Right lobe of liver (tissue), 6 donors: ENCODE data around the gene IQSEC1. TPM values are rescaled to one million over a fixed set of nuclear protein-coding genes. Genes with fewer than 3 reads are reported as not detected.

Experiments
- ATAC-seq, 4 donors: fragments of 200-7000 bp; cut with Tn5 transposase; one replicate each; pipeline ENCODE4 v1.9.1; 2020; ENCODE audit warnings: mild to moderate bottlenecking in 4 of 4, moderate library complexity in 4 of 4
- DNase-seq, 3 donors: peaks; one replicate each; pipeline ENCODE4 v3.0.0-alpha.2; 2020
- H3K27ac ChIP-seq, 3 donors: fragments of 200-600 bp; one replicate each; pipeline ENCODE4 v1.8.0; 2022
- H3K27me3 ChIP-seq, 2 donors: fragments of 200-600 bp; one replicate each; pipeline ENCODE4 v1.8.0; 2022
- H3K36me3 ChIP-seq, 4 donors: fragments of 200-600 bp; sonication (generic) in 1 of 4; one replicate each; pipeline versions ENCODE4 v1.5.1 to v1.8.0; 2017 to 2022; ENCODE audit warnings: control low read depth in 1 of 4
- H3K4me1 ChIP-seq, 4 donors: fragments of 200-600 bp; sonication (generic) in 1 of 4; one replicate each; pipeline versions ENCODE4 v1.5.1 to v1.8.0; 2017 to 2022; ENCODE audit warnings: control low read depth in 1 of 4
- H3K4me3 ChIP-seq, 3 donors: fragments of 200-600 bp; one replicate each; pipeline ENCODE4 v1.8.0; 2022
- H3K9me3 ChIP-seq, 4 donors: fragments of 200-600 bp; sonication (generic) in 1 of 4; one replicate each; pipeline versions ENCODE4 v1.5.1 to v1.8.0; 2017 to 2022; ENCODE audit warnings: control low read depth in 1 of 4
- CTCF ChIP-seq, 4 donors: fragments of 200-600 bp in 3 of 4; fragments of 450-650 bp in 1 of 4; IDR thresholded peaks; one replicate each; pipeline versions ENCODE4 v1.5.1 to v1.8.0; 2016 to 2022; ENCODE audit warnings: antibody characterized with exemption in 4 of 4, mild to moderate bottlenecking in 2 of 4
- POLR2A ChIP-seq: fragments of 450-650 bp; IDR thresholded peaks from one replicate; pipeline ENCODE4 v1.6.1; 2017; ENCODE audit warnings: antibody characterized with exemption, mild to moderate bottlenecking
- WGBS: methylation state at CpG from one replicate; pipeline ENCODE4 v1.1.6; 2018; ENCODE audit warnings: low coverage, low lambda C conversion rate; ENCODE audit not compliant: insufficient coverage; ENCODE audit errors: missing lambda C conversion rate; 5-methylcytosine and 5-hydroxymethylcytosine counted together
- intact Hi-C, 2 donors: fragments of 100-400 bp; cut with DNase I; formaldehyde crosslinking; loops; one replicate each; pipeline versions ENCODE4 v1.11.2 to v1.14.1; 2022
- total RNA-seq, 6 experiments: library from RNA; depleted of rRNA in 2 of 6; stranded (reverse); fragments of >200 nt in 2 of 6; fragmentation: NEBNext Ultra II Directional in 3 of 6; extraction: Animal tissue kit (Norgen Biotek cat#: 25700) in 3 of 6; gene quantifications; one replicate each; pipeline versions ENCODE4 v1.1.0 to v1.2.4, GENCODE V29; 2016 to 2023
- donor health status: DM: no; HTN: yes; CAD: no.
- donor health status: DM: no; HTN: no; CAD: no.
- donor health status: DM: no; HTN: no; CAD: no.
- donor health status: DM: no; HTN: yes; CAD: no.
- donor health status: DM: no; HTN: yes; CAD: no.

Gene IQSEC1
- total RNA-seq, 6 experiments from 2014 or later, result 32.1 to 61.3 (median 48.9) TPM

GRCh38 chr3:12893247-12893646 is 180.0 kb downstream of the IQSEC1 start:
- Histone ChIP-seq H3K9me3 (no peaks in the 10 kb centered on the region), H3K27me3 (no peaks in the 10 kb centered on the region), H3K27ac (no peak overlapping the region), H3K4me3 (no peak overlapping the region), H3K36me3 (no peaks in the 10 kb centered on the region), H3K4me1 (peaks cover 0 to 16% (median 2%) of the 10 kb centered on the region in 4 donors)
- WGBS, result 38% methylated on average over 2 of the region's 2 CpGs
- no peak for TF ChIP-seq CTCF (IDR thresholded peaks at IDR 0.05)
- ATAC-seq (no peak), DNase-seq (peak in 2 of 3 donors; percentile 3 to 19)
- intact Hi-C loops, result no loop called here

GRCh38 chr3:12892840-12893189 is 180.4 kb downstream of the IQSEC1 start:
- intact Hi-C loops, result no loop called here
- Histone ChIP-seq H3K27me3 (no peaks in the 10 kb centered on the region), H3K36me3 (no peaks in the 10 kb centered on the region), H3K4me1 (peaks cover 0 to 16% (median 2%) of the 10 kb centered on the region in 4 donors), H3K9me3 (no peaks in the 10 kb centered on the region), H3K27ac (no peak overlapping the region), H3K4me3 (no peak overlapping the region)
- DNase-seq (peak in 1 of 3 donors; percentile 6), ATAC-seq (no peak)
- WGBS, result 54% methylated on average over 3 of the region's 3 CpGs
- TF ChIP-seq POLR2A (no peak), CTCF (IDR thresholded peaks at IDR 0.05) (no peak)

GRCh38 chr3:12891985-12892839 is 181.0 kb downstream of the IQSEC1 start:
- peak overlapping the region in 1 of 3 donors; percentile 14 for H3K4me3 ChIP-seq

GRCh38 chr3:12891391-12891984 is 181.7 kb downstream of the IQSEC1 start:
- Histone ChIP-seq H3K4me1 (peaks cover 0 to 16% (median 2%) of the 10 kb centered on the region in 4 donors), H3K27ac (no peak overlapping the region), H3K36me3 (no peaks in the 10 kb centered on the region), H3K27me3 (no peaks in the 10 kb centered on the region), H3K4me3 (peak overlapping the region in 1 of 3 donors; percentile 14), H3K9me3 (no peaks in the 10 kb centered on the region)
- ATAC-seq, result peak in 3 of 4 donors; percentile 17 to 31 (median 19)
- intact Hi-C loops, result no loop called here
- peak in 1 of 3 donors; percentile 13 for DNase-seq
- TF ChIP-seq CTCF (IDR thresholded peaks at IDR 0.05) (no peak), POLR2A (no peak)
- 13% methylated on average over 3 of the region's 9 CpGs for WGBS

More at GRCh38 chr3:12891985-12892839, 181.0 kb downstream of the IQSEC1 start:
- 15% methylated on average over 15 of the region's 16 CpGs for WGBS
- H3K4me1 ChIP-seq, result peaks cover 0 to 16% (median 2%) of the 10 kb centered on the region in 4 donors
- H3K27ac ChIP-seq, result no peak overlapping the region
- H3K36me3 ChIP-seq, result no peaks in the 10 kb centered on the region
- TF ChIP-seq CTCF (IDR thresholded peaks at IDR 0.05) (peak; percentile 82 to 91 (median 90)), POLR2A (no peak)
- DNase-seq (peak in 2 of 3 donors; percentile 14 to 48), ATAC-seq (peak; percentile 78 to 83 (median 80))
- H3K9me3 ChIP-seq, result no peaks in the 10 kb centered on the region
- intact Hi-C loops, result no loop called here
- no peaks in the 10 kb centered on the region for H3K27me3 ChIP-seq
